Lower leg skin (tissue), 4 donors: ENCODE measurements around the gene BNIP3. TPM values are rescaled to one million over a fixed set of nuclear protein-coding genes. Genes with fewer than 3 reads are reported as not detected.

ENCODE experiments used
- DNase-seq, 2 donors: peaks; one replicate each; pipeline ENCODE4 v3.0.0-alpha.2; 2019; ENCODE audit warnings: low spot score in 2 of 2
- H3K4me3 ChIP-seq: fragments of 200-600 bp; sonication (generic); 2 replicates; pipeline ENCODE4 v1.5.1; 2017; ENCODE audit warnings: mild to moderate bottlenecking, low read depth; ENCODE audit not compliant: poor library complexity, severe bottlenecking
- CTCF ChIP-seq, 3 donors: fragments of 450-650 bp; IDR thresholded peaks; one replicate each; pipeline ENCODE4 v1.5.1; 2016; ENCODE audit warnings: antibody characterized with exemption in 3 of 3, mild to moderate bottlenecking in 3 of 3, moderate library complexity in 2 of 3
- POLR2A ChIP-seq, 2 donors: fragments of 450-650 bp; IDR thresholded peaks; one replicate each; pipeline ENCODE4 v1.6.1; 2016 to 2017; ENCODE audit warnings: antibody characterized with exemption in 2 of 2, mild to moderate bottlenecking in 1 of 2, moderate library complexity in 1 of 2
- WGBS, 2 donors: methylation state at CpG; one replicate each; pipeline ENCODE4 v1.1.5; 2018; 5-methylcytosine and 5-hydroxymethylcytosine counted together
- intact Hi-C: fragments of 100-400 bp; cut with DNase I; formaldehyde crosslinking; loops from one replicate; pipeline ENCODE4 v1.15.0; 2023; ENCODE audit warnings: low total_unique reads
- total RNA-seq, 4 donors: library from RNA; depleted of rRNA; stranded (reverse); fragments of >200 nt; gene quantifications; one replicate each; pipeline ENCODE4 v1.1.0, GENCODE V29; 2016

BNIP3 gene
- total RNA-seq, 4 donors from 2014 or later, result 78.4 to 241 (median 168) TPM

GRCh38 chr10:131974034-131974817, 7.5 kb downstream of the BNIP3 start:
- TF ChIP-seq CTCF (IDR thresholded peaks at IDR 0.05), result no peak
- TF ChIP-seq POLR2A (IDR thresholded peaks at IDR 0.05), result no peak
- WGBS, 2 donors, result 91 to 97% methylated on average over 14 of the region's 14 CpGs
- no peak overlapping the region for H3K4me3 ChIP-seq
- no peak for DNase-seq
- intact Hi-C loops, result no loop called here

- no peak overlapping the region for H3K4me3 ChIP-seq
- WGBS, 2 donors, result 94 to 96% methylated on average over 34 of the region's 34 CpGs
- TF ChIP-seq CTCF (IDR thresholded peaks at IDR 0.05), result no peak
- TF ChIP-seq POLR2A (IDR thresholded peaks at IDR 0.05), result no peak
- intact Hi-C loops, result no loop called here
- DNase-seq, result no peak
Observed at GRCh38 chr10:131973160-131973951, 8.4 kb downstream of the BNIP3 start.

- no peak for TF ChIP-seq POLR2A (IDR thresholded peaks at IDR 0.05)
- no peak for TF ChIP-seq CTCF (IDR thresholded peaks at IDR 0.05)
- WGBS, 2 donors, result 58 to 70% methylated on average over 10 to 11 of the region's 11 CpGs
- no peak overlapping the region for H3K4me3 ChIP-seq
- no peak for DNase-seq
- intact Hi-C loops, result no loop called here
Observed at GRCh38 chr10:131972474-131973071, 9.2 kb downstream of the BNIP3 start.

- 94 to 96% methylated on average over 7 of the region's 7 CpGs for WGBS, 2 donors
- no peak for DNase-seq
- no peak for TF ChIP-seq CTCF (IDR thresholded peaks at IDR 0.05)
- no peak for TF ChIP-seq POLR2A (IDR thresholded peaks at IDR 0.05)
- no peak overlapping the region for H3K4me3 ChIP-seq
- intact Hi-C loops, result no loop called here
Observed at GRCh38 chr10:131971591-131971990, 10.1 kb downstream of the BNIP3 start.

- no peak for TF ChIP-seq CTCF (IDR thresholded peaks at IDR 0.05)
- no peak for TF ChIP-seq POLR2A (IDR thresholded peaks at IDR 0.05)
- H3K4me3 ChIP-seq, result no peak overlapping the region
- DNase-seq, result no peak
- 96% methylated on average over 18 of the region's 18 CpGs for WGBS, 2 donors
- intact Hi-C loops, result no loop called here
Observed at GRCh38 chr10:131970946-131971345, 10.8 kb downstream of the BNIP3 start.
